SHP77 treated with DMSO at 0.1 percent for 48 hours (cell line): ENCODE results near the gene NDRG4.
A peak's percentile ranks its signal among the peaks of the same experiment; 100 is the strongest.

Source experiments
- DNase-seq: peaks from one replicate; lab custom pipeline; 2025; lab: John Stamatoyannopoulos, UW

NDRG4 gene

DNA sequence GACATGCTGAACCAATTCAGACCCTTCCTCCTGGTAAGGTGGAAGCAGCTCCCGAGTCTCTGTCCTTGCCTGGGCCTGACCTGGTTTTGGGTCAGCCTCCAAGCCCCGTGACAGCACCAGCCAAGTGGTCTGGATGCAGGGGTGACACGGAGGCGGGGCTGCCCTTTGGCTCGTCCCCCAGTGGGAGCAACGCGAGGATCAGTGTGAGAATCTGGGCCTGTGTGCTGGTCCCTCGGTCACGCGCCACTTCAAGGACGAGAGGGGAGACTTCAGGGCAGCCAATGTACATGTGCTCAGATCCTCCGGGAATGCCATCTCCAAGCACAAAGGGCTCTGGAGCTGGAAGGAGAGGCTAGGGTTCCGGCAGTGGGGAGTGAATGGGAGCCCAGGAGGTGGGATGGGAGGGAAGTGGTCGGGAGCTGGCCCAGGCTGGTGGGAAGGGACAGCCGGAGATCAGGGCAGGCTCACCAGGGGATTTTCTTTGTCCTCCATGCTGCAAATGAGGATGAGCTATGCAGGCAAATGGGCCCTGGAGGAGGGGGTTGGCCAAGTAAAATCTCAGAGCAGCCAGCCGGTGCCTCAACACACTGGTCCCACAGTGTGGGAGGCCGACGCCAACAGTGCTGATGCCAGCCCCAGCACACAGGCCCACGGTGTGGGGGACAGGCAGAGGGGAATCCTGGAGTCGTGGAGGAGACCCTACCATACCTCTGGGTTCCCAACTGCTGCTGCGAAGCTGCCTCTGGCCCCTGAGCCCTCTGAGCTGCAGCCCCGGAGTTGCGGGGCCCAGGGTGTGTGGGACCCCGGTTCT is 4.2 kb upstream of the NDRG4 start:
- no peak for DNase-seq

DNA sequence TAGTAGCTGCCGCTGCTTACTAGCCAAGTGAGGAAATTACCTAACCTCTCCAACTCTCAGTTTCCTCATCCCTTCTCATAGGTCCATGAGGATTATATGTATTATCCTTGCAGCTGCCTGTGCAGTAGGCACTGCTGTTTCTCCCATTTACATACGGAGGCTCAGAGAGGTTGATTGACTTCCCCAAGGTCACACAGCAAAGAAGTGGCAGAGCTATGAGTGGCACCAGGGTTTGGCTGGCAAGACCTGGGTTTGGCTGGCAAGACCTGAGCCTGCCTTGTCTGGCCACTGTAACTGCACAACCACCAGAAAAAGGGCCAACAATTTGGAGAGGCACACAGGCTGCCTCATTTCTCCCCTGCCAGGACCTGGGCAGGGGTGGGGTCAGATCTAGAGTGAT is 2.5 kb upstream of the NDRG4 start:
- no peak for DNase-seq

DNA sequence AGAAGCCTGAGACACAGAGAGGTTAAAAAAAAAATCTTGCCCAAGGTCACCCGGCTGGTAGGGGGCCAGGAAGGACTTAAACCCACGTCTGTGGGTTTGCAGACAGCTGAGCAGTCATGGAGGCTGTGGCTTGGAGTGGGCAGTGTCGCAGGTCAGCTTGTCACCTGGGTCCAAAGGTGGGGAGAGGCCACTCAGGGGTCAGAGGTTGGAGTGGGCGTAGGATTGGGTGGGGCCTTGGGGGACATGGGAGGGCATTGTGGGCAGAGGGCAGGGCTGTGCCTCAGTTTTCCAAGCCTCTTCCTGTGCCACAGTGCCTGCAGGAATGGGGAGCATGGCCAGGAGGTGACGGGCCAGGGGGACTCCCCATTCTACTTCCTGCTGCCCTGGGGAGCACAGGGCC is 2.0 kb upstream of the NDRG4 start:
- DNase-seq, result no peak

DNA sequence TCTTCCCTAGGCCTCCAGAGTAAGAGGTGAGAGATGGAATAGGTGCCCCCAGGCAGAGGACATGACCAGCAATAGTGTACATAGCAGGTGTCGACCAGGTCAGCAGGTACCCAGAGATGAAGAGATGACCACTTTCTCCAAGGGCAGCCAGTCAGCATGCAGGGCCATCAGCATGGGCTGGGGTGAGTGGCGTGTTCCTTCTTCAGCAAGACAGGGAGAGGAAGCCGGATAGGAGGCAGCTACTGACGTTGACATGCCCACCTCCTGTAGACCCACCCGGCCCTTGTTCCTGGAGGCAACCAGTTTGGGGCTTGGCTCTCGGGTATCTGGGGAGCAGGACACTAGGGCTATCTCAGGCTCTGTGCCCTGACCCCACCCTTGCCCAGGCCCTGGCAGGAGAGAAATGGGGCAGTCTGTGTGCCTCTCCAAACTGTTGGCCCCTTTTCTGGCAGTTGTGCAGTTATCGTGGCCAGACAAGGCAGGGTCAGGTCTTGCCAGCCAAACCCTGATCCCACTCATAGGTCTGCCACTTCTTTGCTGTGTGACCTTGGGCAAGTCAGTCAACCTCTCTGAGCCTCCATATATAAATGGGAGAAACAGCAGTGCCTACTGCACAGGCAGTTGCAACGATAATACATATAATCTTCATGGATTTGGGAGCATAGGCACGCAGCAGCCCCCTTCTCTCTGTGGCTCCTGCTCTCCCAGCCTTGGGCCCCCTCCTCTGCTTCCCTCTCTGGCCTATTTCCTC is 1.4 kb upstream of the NDRG4 start:
- DNase-seq, result no peak

DNA sequence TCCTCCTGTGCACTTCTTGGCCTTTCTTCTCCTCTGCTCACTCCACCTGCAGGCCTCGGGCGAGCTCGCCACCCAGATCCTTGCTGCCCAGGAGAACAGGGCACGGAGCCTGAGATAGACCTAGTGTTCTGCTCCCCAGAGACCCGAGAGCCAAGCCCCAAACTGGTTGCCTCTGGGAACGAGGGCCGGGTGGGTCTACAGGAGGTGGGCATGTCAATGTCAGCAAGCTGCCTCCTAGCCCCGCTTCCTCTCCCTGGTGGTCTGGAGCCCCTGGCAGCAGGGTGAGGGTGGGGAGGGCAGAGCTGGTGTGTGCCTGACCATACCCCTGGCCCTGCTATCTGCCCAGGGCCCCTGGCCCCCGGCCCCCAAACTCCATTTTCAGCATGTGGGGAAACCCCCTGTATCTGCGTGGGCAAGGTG is 841 bp upstream of the NDRG4 start:
- no peak for DNase-seq

DNA sequence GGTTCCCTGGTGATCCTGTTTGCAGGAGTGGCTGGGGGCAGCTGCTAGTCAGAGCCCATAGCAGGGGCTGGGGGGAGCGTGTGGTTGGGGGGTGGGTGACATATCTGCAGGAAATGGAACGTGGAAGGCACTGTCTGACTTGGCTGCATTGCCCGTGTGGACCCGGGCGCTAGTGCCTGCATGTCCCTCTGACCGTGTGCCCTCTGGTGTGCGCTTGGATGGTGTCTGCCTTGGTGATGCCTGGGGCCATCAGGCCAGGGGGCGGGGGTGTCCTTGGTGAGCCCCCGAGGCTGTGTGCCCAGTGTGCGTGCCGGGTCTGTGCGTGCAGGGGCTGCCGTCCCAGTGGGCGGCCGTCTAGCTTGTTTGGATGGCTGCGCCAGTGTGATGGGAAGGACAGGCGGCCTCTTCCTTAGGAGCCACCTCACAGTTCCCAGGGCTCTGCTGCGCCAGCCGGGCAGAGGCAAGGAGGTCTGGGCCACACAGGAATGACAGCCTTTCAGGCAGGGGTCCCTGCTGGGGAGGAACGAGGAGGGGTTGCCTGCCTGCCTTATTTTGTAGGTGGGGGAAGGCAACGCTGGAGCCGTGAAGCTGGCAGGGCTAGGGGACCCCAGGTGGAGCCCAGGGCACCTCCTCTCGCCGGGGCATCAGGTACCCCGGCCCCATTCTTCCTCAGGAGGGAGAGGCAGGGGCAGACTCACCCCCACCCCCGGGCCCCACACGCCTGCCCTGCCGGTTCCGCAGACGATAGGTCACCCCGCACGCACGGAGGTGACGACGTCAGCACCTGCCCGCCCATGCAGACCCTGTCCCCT is 693 bp downstream of the NDRG4 start:
- DNase-seq, result no peak

DNA sequence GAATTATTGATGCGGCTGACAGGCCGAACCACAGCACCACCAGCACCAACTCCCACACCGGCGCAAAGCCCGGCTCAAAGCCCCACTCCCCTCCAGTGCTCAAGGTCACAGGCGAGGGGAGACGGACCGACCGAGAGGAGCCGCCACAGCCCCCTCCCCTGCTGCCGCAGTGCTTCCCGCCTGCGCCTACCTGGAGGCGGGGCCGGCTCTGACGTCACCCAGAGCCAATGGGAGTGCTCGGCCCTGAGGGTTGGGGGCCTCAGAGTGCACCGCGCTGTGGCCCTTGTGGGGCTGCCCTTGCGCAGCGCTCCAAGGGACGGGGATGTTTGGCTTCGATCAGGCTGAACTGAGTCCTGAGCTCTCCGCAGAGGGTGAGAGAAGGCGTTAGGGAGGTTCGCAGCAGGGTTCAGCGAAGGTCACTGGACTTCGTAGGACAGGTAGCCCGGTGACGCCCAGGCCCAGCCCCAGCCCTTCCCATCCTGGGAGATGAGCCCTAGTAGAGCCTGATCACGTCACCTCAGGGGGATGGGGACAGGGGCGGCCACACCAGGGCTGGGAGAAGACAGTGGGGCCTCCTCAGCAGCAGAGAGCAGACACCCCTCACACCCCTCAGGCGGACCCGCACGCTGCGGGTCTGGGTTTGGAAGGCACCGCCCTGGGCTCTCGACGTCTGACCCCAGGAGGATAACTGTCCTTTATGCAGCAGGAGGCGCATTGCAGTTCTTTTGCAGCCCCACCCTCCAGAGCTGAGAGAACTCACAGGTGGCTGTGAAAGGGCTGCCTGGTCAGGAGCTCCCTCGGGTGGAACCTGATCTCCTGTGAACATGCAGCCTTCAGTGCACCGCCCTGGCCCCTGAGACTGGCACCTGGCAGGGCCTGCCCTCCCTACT is 1.5 kb downstream of the NDRG4 start:
- peak; percentile 52 for DNase-seq

DNA sequence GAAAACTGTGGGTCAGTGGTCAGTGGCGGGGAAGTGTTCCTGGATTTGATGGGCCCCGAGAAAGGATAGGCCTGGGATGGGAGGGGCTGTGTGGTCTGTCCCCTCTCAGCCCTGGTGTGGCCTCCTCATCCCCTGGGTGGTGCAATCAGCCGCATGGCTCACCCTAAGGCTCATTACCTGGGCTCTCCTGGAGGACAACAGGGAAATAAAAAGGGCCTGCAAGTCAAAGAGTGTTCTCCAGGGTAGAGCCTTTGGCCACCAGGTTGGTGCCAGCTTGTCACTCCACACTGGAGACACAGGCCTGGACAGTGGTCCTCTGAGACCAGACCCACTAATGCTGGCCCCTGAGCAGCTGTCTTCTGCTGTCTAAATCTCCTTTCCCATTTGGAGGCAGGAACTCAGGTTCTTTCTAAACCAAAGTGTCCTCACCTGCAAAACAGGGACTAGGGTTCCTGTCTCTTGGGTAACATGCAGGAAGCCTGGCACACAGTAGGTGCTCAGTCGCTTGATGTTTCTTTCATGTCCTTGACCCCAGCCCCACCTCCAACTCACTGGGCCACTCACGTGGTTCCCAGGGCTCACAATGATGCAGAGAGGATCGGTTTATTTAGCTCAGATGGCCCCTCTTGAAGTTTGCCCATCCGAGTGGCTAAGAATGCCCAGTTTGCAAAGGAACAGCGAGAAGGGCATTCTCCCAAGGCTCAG is 2.4 kb downstream of the NDRG4 start:
- no peak for DNase-seq

DNA sequence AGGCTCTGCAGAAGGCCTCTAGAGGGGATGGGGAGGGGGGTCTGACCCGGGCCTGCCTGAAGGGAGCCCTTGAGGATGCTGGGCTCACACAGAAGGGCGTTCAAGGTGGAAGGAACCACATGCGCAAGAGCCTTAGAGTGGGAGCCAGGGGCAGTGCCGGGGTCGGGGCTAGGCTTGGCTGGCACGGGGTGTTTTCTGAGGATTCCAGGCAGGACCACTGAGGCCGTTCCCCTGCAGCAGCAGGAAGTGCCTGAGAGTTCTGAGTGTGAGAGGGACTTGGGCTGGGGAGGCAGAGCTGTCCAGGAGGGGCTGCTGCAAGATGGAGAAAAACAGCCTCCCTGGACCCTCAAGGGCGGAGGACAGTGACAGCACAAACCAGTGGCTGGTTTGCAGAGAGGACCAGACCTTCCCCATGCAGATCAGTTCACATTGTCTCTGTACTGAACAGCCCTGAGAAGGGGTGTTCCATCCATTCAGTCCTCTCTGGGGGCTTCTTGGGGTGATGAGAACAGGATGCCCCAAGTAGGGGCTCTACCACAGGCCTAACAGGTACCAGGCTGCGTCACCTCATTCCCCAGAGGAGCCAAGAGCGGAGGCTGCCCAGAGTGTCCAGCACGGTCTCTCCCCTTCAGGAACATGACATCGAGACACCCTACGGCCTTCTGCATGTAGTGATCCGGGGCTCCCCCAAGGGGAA is 3.4 kb downstream of the NDRG4 start:
- no peak for DNase-seq

DNA sequence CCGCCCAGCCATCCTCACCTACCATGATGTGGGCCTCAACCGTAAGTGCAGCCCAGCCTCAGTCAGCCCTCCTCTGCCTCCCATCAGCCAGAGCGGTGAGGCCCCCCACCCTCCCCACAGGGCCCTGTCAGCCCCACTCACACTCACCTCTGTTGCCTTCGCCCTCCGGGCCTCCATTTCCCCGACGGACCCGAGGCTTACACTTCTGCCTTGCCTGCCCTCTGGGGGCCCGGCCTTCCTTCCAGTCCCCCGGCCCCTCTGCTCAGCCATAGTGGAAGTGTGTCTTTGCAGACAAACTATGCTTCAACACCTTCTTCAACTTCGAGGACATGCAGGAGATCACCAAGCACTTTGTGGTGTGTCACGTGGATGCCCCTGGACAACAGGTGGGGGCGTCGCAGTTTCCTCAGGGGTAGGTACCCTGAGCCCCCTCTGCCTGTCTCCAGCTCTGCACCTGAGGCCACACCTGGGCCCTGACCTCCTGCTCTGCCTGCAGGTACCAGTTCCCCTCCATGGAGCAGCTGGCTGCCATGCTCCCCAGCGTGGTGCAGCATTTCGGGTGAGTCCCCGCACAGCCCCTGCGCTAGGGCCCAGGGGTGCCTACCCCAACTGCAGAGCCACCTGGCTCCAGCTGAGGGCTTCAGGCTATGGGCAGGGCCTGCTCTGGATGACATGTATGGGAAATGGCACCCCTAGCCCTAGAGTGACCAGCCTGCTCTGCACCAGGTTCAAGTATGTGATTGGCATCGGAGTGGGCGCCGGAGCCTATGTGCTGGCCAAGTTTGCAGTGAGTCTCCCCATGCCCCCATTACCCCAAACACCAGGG is 4.1 kb downstream of the NDRG4 start:
- no peak for DNase-seq

DNA sequence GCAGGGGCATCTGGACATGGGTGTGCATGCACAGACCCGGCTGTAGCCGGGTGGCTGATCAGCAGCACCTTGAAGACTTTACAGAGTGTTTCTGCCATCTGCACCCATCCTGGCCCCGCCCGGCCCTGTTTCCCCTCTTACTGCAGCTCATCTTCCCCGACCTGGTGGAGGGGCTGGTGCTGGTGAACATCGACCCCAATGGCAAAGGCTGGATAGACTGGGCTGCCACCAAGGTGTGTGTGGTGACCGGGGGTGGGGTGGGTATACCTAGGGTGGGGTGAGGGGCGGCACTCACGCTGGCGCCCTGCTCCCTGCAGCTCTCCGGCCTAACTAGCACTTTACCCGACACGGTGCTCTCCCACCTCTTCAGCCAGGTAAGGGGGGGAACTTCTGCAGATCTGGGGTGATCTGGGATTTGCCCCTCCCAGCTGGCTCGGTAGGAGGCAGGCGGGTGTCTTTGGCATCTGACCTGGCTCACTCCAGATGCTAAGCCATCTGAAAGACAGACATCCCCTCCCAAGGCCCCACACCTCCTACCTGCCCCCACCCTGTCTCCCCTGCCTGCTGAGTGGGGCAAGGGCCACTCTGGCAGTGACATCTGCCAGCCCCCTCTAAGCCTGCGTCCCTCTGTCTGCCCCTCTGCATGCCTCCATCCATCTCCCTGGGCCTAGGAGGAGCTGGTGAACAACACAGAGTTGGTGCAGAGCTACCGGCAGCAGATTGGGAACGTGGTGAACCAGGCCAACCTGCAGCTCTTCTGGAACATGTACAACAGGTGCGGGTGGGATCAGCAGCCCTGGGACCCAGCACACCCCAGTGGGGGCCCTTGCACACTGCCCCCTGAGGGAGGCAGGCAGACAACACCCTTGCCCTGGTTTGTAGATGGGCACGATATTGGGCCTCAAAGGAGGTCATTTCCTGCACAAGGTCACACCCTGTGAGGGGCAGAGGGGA is 6.6 kb downstream of the NDRG4 start:
- DNase-seq, result no peak

DNA sequence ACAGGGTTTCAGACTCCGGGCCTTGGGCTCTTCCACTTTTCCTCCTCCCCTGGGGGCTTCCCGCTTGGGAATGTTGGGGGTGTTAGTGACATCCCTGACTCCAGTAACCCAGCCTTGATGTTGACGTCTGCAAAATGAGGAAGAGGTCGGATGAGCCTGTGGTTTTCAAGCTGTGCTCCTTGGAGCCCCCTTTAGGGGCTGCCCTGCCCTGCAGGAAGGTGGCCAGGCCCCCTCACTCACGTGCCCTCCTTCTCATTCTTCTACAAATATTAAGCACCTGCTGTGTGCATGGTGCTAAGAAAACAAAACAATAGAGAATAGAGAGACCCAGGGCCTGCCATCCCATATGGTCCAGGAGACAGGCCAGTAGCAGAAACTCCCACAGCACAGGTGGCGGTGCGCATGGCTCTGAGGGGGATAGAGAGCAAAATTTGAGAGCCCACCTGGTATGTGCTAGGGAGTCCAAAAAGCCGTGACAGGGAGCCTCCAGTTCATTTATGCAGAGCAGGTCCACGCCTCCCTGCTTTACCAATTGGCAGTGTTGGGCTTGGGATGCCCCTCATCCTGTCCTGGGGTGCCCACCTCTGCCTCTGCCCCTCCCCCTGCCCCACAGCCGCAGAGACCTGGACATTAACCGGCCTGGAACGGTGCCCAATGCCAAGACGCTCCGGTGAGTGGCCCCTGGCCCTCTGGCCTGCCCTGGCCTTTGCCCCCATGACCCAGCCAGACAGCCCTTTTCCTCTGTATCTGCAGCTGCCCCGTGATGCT is 7.4 kb downstream of the NDRG4 start:
- no peak for DNase-seq

DNA sequence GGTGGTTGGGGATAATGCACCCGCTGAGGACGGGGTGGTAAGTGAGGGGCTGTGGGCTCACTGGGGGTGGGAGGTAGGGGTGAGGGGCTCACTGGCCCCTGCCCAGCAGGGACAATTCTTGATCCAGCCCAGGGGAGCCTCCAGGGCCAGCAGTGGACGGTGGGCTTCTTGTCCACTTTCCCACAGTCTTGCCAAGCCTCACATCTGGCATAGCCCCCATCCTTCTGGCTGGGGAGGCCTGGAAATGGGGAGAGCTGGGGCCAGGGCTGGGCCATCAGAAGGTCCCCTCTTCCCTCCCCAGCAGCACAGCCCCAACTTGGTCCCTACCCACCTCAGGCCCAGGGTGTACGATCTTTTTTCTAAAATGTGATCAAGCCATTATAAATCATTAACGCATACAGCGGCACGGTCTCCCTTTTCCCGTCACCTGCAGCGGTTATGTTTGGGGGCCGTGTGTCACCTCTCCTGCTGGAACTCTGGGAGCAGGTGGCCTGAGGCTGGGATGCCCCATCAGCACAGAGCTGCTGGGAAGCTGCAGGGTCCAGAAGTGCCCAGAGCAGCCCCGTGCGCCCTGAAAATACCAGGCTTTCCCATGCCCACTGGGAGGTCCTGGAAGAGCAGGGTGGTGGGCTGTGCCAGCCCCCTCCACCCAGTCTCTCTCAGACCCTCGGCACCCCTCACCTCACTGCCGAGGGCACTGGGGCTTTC is 8.2 kb downstream of the NDRG4 start:
- no peak for DNase-seq

DNA sequence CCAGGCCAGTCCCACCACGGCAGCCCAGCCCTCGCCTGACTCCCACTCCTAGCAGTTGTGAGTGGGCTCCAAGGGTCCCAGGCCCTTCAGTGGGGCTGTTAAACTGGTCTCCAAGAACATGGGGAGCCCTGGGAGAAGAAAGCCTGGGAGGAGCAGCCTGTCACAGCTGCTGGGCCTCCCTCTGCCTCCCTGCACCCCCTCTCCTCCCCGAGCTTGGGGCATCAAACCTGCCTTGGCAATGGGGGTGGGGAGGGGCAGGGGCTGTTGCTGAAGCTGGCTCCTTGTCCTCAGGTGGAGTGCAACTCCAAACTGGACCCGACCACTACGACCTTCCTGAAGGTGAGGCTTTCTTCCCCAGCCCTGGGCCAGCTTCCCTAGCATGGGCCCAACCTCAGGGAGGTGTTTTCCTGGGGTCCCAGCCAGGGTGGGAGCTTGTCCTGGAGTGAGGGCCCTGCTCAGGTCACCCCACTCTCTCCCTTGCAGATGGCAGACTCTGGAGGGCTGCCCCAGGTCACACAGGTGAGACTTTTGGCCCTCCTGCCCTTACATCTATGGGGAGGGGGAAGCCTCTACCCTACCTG is 8.8 kb downstream of the NDRG4 start:
- DNase-seq, result no peak

DNA sequence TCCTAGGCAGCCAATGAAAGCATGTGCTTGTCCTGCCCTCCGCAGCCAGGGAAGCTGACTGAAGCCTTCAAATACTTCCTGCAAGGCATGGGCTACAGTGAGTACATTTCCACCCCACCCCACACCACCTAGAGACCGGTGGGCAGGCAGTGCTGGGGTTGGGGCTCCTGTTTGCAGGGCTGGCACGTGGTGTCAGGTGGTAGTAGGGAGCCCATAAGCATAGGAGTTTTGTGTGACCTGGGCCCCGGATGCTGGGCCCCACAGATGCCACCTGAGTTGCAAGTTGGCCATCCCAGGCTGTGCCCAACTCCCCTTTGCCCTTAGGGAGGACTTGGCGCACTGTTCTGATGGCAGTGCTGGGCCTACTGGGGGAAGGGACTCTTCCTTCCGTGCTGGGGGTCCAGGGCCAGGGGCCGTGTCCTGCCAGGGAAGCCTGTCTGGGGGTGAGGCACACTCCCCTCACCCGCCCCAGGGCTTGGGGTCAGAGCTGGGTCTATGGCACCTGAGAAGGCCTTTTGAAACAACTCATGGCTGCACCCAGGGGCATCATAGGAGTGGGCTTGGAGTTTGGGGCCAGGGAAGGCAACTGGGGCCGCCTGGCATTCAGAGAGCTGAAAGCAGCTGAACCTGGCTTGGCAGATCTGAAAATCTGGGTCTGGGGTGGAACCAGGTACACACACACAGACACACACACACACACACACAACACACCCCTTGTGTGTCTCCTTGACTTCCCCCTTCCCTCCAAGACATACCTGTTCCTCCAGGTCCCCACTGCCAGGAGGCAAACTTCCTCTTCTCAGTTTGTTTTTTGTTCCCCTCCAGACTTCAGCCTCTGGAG is 9.5 kb downstream of the NDRG4 start:
- DNase-seq, result no peak
